Esophagus mucosa (tissue), 1 donor: ENCODE measurements around the gene FLCN. TPM values are rescaled to one million over a fixed set of nuclear protein-coding genes. Genes with fewer than 3 reads are reported as not detected.

Experiments used
- ATAC-seq: fragments of 200-7000 bp; cut with Tn5 transposase; one replicate; pipeline ENCODE4 v1.9.1; 2020
- total RNA-seq: library from RNA; stranded (reverse); gene quantifications from one replicate; pipeline ENCODE4 v1.2.4, GENCODE V29; 2023
- donor health status: DM: yes; HTN: yes; CAD: no.

Gene FLCN
- total RNA-seq, 1 donor from 2014 or later: 16.5 TPM

DNA sequence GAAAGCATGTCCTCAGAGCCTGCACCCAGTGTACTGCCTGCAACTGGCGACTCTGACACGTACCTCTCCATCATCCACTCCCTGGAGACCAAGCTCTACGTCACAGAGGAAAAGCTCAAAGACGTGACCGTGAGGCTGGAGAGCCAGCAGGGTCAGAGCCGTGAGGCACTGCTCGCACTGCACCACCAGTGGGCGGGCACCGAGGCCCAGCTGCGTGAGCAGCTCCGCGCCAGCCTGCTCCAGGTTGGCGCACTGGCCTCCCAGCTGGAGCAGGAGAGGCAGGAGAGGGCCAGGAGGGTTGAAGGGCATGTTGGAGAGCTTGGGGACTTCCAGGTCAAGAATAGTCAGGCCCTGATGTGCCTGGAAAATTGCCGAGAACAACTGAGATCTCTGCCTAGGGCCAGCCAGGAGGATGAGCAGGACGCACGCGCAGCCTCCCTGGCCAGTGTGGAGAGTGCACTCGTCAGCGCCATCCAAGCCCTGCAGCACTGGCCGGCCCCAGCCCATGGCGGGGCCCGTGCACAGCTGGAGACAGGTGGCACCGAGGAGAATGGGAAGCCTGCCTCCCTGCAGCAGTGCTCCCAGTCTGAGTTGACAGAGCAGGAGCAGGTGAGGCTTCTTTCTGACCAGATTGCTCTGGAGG, 71.2 kb downstream of the FLCN start:
- no peak for ATAC-seq

- no peak for ATAC-seq
These were observed 72.3 kb downstream of the FLCN start for GRCh38 chr17:17164676-17165075.

DNA sequence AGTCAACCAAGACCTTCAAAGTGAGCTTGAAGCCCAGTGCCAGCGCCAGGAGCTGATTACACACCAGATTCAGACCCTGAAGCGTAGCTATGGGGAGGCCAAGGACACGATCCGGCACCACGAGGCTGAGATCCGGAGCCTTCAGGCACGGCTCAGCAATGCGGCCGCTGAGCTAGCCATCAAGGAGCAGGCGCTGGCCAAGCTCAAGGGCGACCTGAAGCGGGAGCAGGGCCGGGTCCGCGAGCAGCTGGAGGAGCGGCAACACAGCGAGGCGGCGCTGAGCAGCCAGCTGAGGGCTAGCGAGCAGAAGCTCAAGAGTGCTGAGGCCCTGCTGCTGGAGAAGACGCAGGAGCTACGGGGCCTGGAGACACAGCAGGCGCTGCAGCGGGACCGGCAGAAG, 72.8 kb downstream of the FLCN start:
- ATAC-seq: no peak

Other genes starting within 250 kb of the FLCN start
- gene MPRIP, start 194.7 kb downstream of the FLCN start, total RNA-seq: 132 TPM
- gene PLD6, start 30.8 kb downstream of the FLCN start, total RNA-seq: 0.44 TPM
- gene COPS3, start 44.1 kb upstream of the FLCN start, total RNA-seq: 69.3 TPM
- 0.64 TPM for gene NT5M, start 66.2 kb upstream of the FLCN start, total RNA-seq
- gene MED9, start 239.8 kb upstream of the FLCN start, total RNA-seq: 6.5 TPM